Measurements from ENCODE around the gene FLOT2. TPM values are rescaled to one million over a fixed set of nuclear protein-coding genes. Genes with fewer than 3 reads are reported as not detected.
A peak's percentile ranks its signal among the peaks of the same experiment; 100 is the strongest.

Gene FLOT2
- total RNA-seq, 2 experiments from 2014 or later = 79.7 to 85.1 TPM

DNA sequence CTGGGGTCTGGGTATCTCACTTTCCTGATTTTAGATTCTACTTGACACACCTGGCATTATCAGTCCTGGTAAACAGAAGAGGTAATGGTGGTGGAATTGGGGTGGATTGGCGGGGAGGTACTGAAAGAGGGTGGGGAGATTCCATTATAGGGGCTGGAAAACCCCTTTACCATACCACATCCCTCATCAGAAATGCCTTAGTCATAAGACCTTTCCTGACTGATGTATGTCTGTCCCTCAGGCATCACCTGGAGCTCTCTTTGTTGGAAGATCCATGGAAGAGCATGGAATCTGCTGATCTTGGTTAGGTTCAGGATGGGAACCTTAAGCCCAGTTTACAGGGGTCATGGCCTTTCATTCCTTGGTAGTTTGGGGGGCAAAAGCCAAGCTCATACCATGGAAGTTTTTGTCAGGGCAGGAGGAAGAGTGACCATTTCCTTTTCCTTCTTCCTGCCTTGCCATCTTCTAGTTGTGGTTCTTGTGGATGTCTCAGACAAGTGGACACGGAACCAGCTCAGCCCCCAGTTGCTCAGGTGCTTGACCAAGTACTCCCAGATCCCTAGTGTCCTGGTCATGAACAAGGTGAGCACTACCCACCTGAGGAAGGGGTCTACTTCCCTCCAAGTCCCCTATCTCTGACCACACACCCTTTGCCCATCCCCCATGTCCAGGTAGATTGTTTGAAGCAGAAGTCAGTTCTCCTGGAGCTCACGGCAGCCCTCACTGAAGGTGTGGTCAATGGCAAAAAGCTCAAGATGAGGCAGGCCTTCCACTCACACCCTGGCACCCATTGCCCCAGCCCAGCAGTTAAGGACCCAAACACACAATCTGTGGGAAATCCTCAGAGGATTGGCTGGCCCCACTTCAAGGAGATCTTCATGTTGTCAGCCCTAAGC lies 39.4 kb downstream of the FLOT2 start:
- H3K4me1 ChIP-seq (ENCODE audit: insufficient read depth, low read length) = peaks cover 18% of the 10 kb centered on the region
- no peaks in the 10 kb centered on the region for H3K27me3 ChIP-seq (ENCODE audit: control insufficient read depth in 1 of 2, insufficient read depth in 2 of 2, low read length in 2 of 2)

DNA sequence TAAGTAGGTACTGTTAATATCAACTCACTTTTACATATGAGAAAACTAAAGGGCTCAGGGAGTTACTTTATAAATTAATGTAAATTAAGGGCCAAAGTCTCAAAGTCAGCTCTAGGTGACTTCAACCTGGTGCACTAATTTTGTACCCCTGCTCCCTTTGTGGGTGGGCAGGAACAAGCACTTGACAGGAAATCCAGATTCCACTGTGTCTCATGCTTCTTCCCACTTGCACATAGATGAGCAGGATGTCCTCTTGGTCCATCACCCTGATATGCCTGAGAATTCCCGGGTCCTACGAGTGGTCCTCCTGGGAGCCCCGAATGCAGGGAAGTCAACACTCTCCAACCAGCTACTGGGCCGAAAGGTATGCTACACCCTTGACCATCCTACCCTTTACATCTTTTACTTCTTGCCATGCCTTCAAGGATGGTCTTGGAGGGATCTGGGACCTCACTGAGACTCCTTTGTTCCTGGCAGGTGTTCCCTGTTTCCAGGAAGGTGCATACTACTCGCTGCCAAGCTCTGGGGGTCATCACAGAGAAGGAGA lies 41.4 kb downstream of the FLOT2 start:
- H3K27me3 ChIP-seq (ENCODE audit: control insufficient read depth in 1 of 2, insufficient read depth in 2 of 2, low read length in 2 of 2) = no peaks in the 10 kb centered on the region
- H3K4me1 ChIP-seq (ENCODE audit: insufficient read depth, low read length) = peaks cover 15% of the 10 kb centered on the region
- DNase-seq (no peak), ATAC-seq (ENCODE audit: poor library complexity) (no peak)
- Mint-ChIP-seq H3K9me3 (no peaks in the 10 kb centered on the region), H3K4me1 (ENCODE audit: low read depth) (peaks cover 18% of the 10 kb centered on the region), H3K27ac (no peak overlapping the region), H3K36me3 (ENCODE audit: low read depth) (peaks cover 39% of the 10 kb centered on the region), H3K27me3 (no peaks in the 10 kb centered on the region), H3K4me3 (peak overlapping the region; percentile 91)
- TF ChIP-seq, protein P1, sequence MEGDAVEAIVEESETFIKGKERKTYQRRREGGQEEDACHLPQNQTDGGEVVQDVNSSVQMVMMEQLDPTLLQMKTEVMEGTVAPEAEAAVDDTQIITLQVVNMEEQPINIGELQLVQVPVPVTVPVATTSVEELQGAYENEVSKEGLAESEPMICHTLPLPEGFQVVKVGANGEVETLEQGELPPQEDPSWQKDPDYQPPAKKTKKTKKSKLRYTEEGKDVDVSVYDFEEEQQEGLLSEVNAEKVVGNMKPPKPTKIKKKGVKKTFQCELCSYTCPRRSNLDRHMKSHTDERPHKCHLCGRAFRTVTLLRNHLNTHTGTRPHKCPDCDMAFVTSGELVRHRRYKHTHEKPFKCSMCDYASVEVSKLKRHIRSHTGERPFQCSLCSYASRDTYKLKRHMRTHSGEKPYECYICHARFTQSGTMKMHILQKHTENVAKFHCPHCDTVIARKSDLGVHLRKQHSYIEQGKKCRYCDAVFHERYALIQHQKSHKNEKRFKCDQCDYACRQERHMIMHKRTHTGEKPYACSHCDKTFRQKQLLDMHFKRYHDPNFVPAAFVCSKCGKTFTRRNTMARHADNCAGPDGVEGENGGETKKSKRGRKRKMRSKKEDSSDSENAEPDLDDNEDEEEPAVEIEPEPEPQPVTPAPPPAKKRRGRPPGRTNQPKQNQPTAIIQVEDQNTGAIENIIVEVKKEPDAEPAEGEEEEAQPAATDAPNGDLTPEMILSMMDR (IDR thresholded peaks at IDR 0.05) = no peak
- no peak overlapping the region for H3K4me3 ChIP-seq (ENCODE audit: low read length)
- H3K27ac ChIP-seq (ENCODE audit: low read depth in 1 of 2, low read length in 2 of 2) = no peak overlapping the region
- ChIA-PET POLR2A (interaction anchor here (1.6 to 2.5 kb wide), 2 partner anchors 15 to 42 kb away, joined by 6 to 8 read pairs; partner anchors contain the start of gene FLOT2), CTCF (interaction anchor here (1.0 to 2.4 kb wide), 3 partner anchors 13 to 92 kb away, joined by 3 to 7 read pairs (median 5); partner anchors contain the start of genes DHRS13 and FAM222B)
- peaks cover 31% of the 10 kb centered on the region for H3K36me3 ChIP-seq (ENCODE audit: insufficient read depth, low read length)
- no peaks in the 10 kb centered on the region for H3K9me3 ChIP-seq (ENCODE audit: control insufficient read depth in 1 of 2, insufficient read depth in 1 of 2, low read length in 2 of 2)
- intact Hi-C loops (cut with DNase I, micrococcal nuclease) = loop anchor here in 1 of 2 experiments (2.0 to 5.0 kb wide), 3 partner anchors 41 to 96 kb away; partner anchors contain the start of genes FLOT2 and PHF12

More for the DNA sequence above, 39.4 kb downstream of the FLOT2 start:
- CTCF ChIA-PET = interaction anchor here (1.4 to 1.7 kb wide), 3 partner anchors 9 to 94 kb away, joined by 4 to 5 read pairs (median 5); partner anchors contain the start of gene DHRS13
- intact Hi-C loops (cut with DNase I, micrococcal nuclease) = loop anchor here in 1 of 2 experiments (2.0 to 5.0 kb wide), 3 partner anchors 39 to 94 kb away; partner anchors contain the start of genes FLOT2 and PHF12
- TF ChIP-seq, protein P1 (IDR thresholded peaks at IDR 0.05) = no peak
- no peak overlapping the region for H3K27ac ChIP-seq (ENCODE audit: low read depth in 1 of 2, low read length in 2 of 2)
- H3K4me3 ChIP-seq (ENCODE audit: low read length) = no peak overlapping the region
- no peaks in the 10 kb centered on the region for H3K9me3 Mint-ChIP-seq
- peaks cover 18% of the 10 kb centered on the region for H3K4me1 Mint-ChIP-seq (ENCODE audit: low read depth)
- H3K4me3 Mint-ChIP-seq = peak overlapping the region; percentile 66
- no peaks in the 10 kb centered on the region for H3K9me3 ChIP-seq (ENCODE audit: control insufficient read depth in 1 of 2, insufficient read depth in 1 of 2, low read length in 2 of 2)
- POLR2A ChIA-PET = interaction anchor here (1.1 kb wide), 1 partner anchor 130 kb away, joined by 3 read pairs; no protein-coding TSS in a partner anchor
- DNase-seq = peak in 1 of 14 experiments; percentile 13
- no peak for ATAC-seq (ENCODE audit: poor library complexity)
- H3K27me3 Mint-ChIP-seq = no peaks in the 10 kb centered on the region
- peaks cover 31% of the 10 kb centered on the region for H3K36me3 ChIP-seq (ENCODE audit: insufficient read depth, low read length)
- peaks cover 42% of the 10 kb centered on the region for H3K36me3 Mint-ChIP-seq (ENCODE audit: low read depth)
- H3K27ac Mint-ChIP-seq = no peak overlapping the region

DNA sequence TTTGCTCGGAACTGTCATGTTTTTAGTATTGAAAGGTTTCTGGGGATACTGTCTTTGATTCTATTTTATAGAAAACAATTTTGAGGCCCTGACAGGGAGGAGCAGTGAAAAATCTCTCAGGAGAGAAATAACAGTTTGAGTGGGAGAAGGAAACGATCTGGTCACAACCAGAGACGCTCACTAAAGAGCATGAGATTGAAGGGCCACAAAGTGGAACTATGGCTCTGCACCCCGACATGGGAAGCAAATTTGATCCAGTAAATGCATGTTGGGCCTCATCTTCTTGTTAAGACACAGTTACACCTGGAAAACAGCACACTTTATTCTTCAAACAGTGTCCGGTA lies 42.2 kb downstream of the FLOT2 start:
- no peak for DNase-seq
- no peaks in the 10 kb centered on the region for H3K9me3 Mint-ChIP-seq
- H3K4me1 Mint-ChIP-seq (ENCODE audit: low read depth) = peaks cover 18% of the 10 kb centered on the region
- no peaks in the 10 kb centered on the region for H3K27me3 Mint-ChIP-seq
- Histone ChIP-seq H3K9me3 (ENCODE audit: control insufficient read depth in 1 of 2, insufficient read depth in 1 of 2, low read length in 2 of 2) (no peaks in the 10 kb centered on the region), H3K27ac (ENCODE audit: low read depth in 1 of 2, low read length in 2 of 2) (peak overlapping the region; percentile 39 to 65), H3K27me3 (ENCODE audit: control insufficient read depth in 1 of 2, insufficient read depth in 2 of 2, low read length in 2 of 2) (no peaks in the 10 kb centered on the region), H3K4me1 (ENCODE audit: insufficient read depth, low read length) (peaks cover 15% of the 10 kb centered on the region), H3K4me3 (ENCODE audit: low read length) (peak overlapping the region; percentile 96), H3K36me3 (ENCODE audit: insufficient read depth, low read length) (peaks cover 25% of the 10 kb centered on the region)
- intact Hi-C loops (cut with DNase I, micrococcal nuclease) = loop anchor here (2.0 to 5.0 kb wide), 3 partner anchors 43 to 97 kb away; partner anchors contain the start of genes DHRS13 (in 2 of the 2) and PHF12 (in 1 of the 2)
- TF ChIP-seq, protein P1 (IDR thresholded peaks at IDR 0.05) = no peak
- H3K36me3 Mint-ChIP-seq (ENCODE audit: low read depth) = peaks cover 31% of the 10 kb centered on the region
- H3K27ac Mint-ChIP-seq = peak overlapping the region; percentile 78
- ATAC-seq (ENCODE audit: poor library complexity) = no peak
- ChIA-PET CTCF (interaction anchor here (0.6 to 2.4 kb wide), 3 partner anchors 12 to 47 kb away, joined by 3 to 7 read pairs (median 5); partner anchors contain the start of genes DHRS13 and FAM222B), POLR2A (interaction anchor here (1.0 to 2.5 kb wide), 4 partner anchors 13 to 94 kb away, joined by 5 to 8 read pairs (median 6); partner anchors contain the start of genes FAM222B and FLOT2)
- peak overlapping the region; percentile 91 for H3K4me3 Mint-ChIP-seq

Data from CD4-positive, alpha-beta T cell (primary cell).